ENCODE data around the gene SIGLEC15.

Gene SIGLEC15

DNA sequence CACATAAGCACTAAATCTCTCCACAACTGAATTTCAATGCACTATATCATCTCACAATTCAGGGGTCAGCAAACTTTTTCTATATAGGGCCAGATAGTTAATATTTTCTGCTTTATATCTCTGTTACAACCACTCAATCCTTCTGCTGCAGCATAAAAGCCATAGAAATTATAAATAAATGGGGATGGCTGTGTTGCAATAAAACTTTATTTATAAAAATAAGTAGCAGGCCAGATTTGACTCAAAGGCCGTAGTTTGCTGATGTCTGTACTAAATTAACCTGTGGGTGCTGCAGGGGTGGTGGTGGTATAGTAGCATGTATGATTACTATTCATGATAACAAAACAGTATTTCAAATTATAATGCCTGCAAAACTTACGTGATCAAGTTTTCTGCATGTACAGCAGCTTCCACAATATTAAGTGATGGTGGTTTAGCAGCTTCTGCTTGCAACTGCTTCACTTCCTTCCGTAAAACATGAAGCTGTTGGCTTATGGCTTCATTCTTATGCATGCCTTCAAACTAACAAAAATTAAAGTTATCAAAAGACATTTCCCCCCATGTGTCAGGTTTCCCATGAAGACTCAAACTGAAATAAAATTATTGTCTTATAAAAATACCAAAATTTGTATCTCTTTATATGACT is 64.1 kb downstream of the SIGLEC15 start:
- H3K4me3 ChIP-seq (replicated peaks; ENCODE audit: insufficient read depth, low read length): no peak overlapping the region
- peak; percentile 79; the same call in 1 of the 2 replicates for TF ChIP-seq SPI1 (IDR thresholded peaks at IDR 0.05; ENCODE audit: borderline replicate concordance, low read depth)
- TF ChIP-seq, protein P1, sequence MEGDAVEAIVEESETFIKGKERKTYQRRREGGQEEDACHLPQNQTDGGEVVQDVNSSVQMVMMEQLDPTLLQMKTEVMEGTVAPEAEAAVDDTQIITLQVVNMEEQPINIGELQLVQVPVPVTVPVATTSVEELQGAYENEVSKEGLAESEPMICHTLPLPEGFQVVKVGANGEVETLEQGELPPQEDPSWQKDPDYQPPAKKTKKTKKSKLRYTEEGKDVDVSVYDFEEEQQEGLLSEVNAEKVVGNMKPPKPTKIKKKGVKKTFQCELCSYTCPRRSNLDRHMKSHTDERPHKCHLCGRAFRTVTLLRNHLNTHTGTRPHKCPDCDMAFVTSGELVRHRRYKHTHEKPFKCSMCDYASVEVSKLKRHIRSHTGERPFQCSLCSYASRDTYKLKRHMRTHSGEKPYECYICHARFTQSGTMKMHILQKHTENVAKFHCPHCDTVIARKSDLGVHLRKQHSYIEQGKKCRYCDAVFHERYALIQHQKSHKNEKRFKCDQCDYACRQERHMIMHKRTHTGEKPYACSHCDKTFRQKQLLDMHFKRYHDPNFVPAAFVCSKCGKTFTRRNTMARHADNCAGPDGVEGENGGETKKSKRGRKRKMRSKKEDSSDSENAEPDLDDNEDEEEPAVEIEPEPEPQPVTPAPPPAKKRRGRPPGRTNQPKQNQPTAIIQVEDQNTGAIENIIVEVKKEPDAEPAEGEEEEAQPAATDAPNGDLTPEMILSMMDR (IDR thresholded peaks at IDR 0.05; ENCODE audit: insufficient read depth, low read length): no peak
- H3K27me3 ChIP-seq (ENCODE audit: insufficient read depth, poor library complexity, severe bottlenecking): no peaks in the 10 kb centered on the region
- H3K27ac ChIP-seq (replicated peaks): peak overlapping the region; percentile 87
- peak in 1 of 2 experiments; percentile 75 for DNase-seq (ENCODE audit: low read depth in 1 of 2, low spot score in 1 of 2)

GRCh38 chr18:45890606-45891005 is 65.1 kb downstream of the SIGLEC15 start:
- TF ChIP-seq, protein P2, sequence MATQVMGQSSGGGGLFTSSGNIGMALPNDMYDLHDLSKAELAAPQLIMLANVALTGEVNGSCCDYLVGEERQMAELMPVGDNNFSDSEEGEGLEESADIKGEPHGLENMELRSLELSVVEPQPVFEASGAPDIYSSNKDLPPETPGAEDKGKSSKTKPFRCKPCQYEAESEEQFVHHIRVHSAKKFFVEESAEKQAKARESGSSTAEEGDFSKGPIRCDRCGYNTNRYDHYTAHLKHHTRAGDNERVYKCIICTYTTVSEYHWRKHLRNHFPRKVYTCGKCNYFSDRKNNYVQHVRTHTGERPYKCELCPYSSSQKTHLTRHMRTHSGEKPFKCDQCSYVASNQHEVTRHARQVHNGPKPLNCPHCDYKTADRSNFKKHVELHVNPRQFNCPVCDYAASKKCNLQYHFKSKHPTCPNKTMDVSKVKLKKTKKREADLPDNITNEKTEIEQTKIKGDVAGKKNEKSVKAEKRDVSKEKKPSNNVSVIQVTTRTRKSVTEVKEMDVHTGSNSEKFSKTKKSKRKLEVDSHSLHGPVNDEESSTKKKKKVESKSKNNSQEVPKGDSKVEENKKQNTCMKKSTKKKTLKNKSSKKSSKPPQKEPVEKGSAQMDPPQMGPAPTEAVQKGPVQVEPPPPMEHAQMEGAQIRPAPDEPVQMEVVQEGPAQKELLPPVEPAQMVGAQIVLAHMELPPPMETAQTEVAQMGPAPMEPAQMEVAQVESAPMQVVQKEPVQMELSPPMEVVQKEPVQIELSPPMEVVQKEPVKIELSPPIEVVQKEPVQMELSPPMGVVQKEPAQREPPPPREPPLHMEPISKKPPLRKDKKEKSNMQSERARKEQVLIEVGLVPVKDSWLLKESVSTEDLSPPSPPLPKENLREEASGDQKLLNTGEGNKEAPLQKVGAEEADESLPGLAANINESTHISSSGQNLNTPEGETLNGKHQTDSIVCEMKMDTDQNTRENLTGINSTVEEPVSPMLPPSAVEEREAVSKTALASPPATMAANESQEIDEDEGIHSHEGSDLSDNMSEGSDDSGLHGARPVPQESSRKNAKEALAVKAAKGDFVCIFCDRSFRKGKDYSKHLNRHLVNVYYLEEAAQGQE (IDR thresholded peaks at IDR 0.05; ENCODE audit: insufficient replicate concordance, low read depth): no peak
- TF ChIP-seq GABPA (IDR thresholded peaks at IDR 0.05; ENCODE audit: low read depth) (no peak), SPI1 (IDR thresholded peaks at IDR 0.05; ENCODE audit: borderline replicate concordance, low read depth) (peak; percentile 56; the same call in 1 of the 2 replicates), POLR2AphosphoS5 (IDR thresholded peaks at IDR 0.05; ENCODE audit: low read depth) (peak; percentile 43; the same call in 1 of the 2 replicates)
- TF ChIP-seq, protein P1 (IDR thresholded peaks at IDR 0.05; ENCODE audit: insufficient read depth, low read length): no peak
- H3K27ac ChIP-seq (replicated peaks): peak overlapping the region; percentile 87
- peak; percentile 88 to 97 for DNase-seq (ENCODE audit: low read depth in 1 of 2, low spot score in 1 of 2)

DNA sequence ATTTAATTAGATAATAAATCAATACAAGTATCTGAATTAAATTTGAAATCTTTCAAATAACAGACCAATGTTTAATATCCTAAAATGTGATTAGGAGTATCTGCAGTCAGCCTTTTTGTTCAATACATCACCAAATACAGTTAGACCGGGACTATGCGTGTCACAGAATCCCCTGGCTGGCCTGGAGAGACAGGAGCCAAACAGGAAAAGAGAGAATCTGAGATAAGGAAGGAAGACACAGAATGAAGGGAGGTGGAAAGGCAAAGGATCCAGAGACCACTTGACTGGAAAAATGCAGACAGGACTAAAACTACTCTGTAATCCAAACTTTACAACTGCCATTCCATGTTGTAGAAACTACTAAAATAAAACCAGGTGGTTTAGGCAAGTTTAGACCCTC is 66.3 kb downstream of the SIGLEC15 start:
- Histone ChIP-seq H3K4me3 (replicated peaks; ENCODE audit: insufficient read depth, low read length) (no peak overlapping the region), H3K27me3 (ENCODE audit: insufficient read depth, poor library complexity, severe bottlenecking) (no peaks in the 10 kb centered on the region), H3K27ac (replicated peaks) (peak overlapping the region; percentile 87; the same call in 1 of the 2 replicates)
- TF ChIP-seq POLR2AphosphoS5 (IDR thresholded peaks at IDR 0.05; ENCODE audit: low read depth) (no peak), GABPA (IDR thresholded peaks at IDR 0.05; ENCODE audit: low read depth) (no peak), SPI1 (IDR thresholded peaks at IDR 0.05; ENCODE audit: borderline replicate concordance, low read depth) (no peak)
- TF ChIP-seq, protein P2 (IDR thresholded peaks at IDR 0.05; ENCODE audit: insufficient replicate concordance, low read depth): no peak
- TF ChIP-seq, protein P1 (IDR thresholded peaks at IDR 0.05; ENCODE audit: insufficient read depth, low read length): no peak
- DNase-seq (ENCODE audit: low read depth in 1 of 2, low spot score in 1 of 2): no peak

More at GRCh38 chr18:45890606-45891005, 65.1 kb downstream of the SIGLEC15 start:
- Histone ChIP-seq H3K4me3 (replicated peaks; ENCODE audit: insufficient read depth, low read length) (no peak overlapping the region), H3K27me3 (ENCODE audit: insufficient read depth, poor library complexity, severe bottlenecking) (no peaks in the 10 kb centered on the region)

All from HL-60 (cell line).